Amniotic stem cell (primary cell): ENCODE data around the gene GAPT.

Experiments used
- DNase-seq: peaks from one replicate; lab custom pipeline; 2025; lab: John Stamatoyannopoulos, UW

The GAPT gene

GRCh38 chr5:58460732-58461286 is 30.4 kb upstream of the GAPT start:
- DNase-seq = peak; percentile 57

GRCh38 chr5:58462154-58462553 is 29.1 kb upstream of the GAPT start:
- no peak for DNase-seq

GRCh38 chr5:58462623-58463230 is 28.5 kb upstream of the GAPT start:
- no peak for DNase-seq

- DNase-seq = no peak
Measured at GRCh38 chr5:58466939-58467338, 24.3 kb upstream of the GAPT start.

GRCh38 chr5:58469896-58470295 is 21.3 kb upstream of the GAPT start:
- DNase-seq = no peak

- DNase-seq = no peak
Measured at GRCh38 chr5:58475404-58475803, 15.8 kb upstream of the GAPT start.

- no peak for DNase-seq
Measured at GRCh38 chr5:58477760-58478376, 13.4 kb upstream of the GAPT start.

GRCh38 chr5:58481066-58481676 is 10.1 kb upstream of the GAPT start:
- DNase-seq = no peak

GRCh38 chr5:58481828-58482227 is 9.4 kb upstream of the GAPT start:
- DNase-seq = no peak

- no peak for DNase-seq
Measured at GRCh38 chr5:58482536-58482935, 8.7 kb upstream of the GAPT start.

- no peak for DNase-seq
Measured at GRCh38 chr5:58484505-58484904, 6.7 kb upstream of the GAPT start.

GRCh38 chr5:58486290-58486689 is 4.9 kb upstream of the GAPT start:
- no peak for DNase-seq

GRCh38 chr5:58490402-58491050 is 709 bp upstream of the GAPT start:
- DNase-seq = no peak

GRCh38 chr5:58493141-58493540 is 1.9 kb downstream of the GAPT start:
- DNase-seq = no peak

- no peak for DNase-seq
Measured at GRCh38 chr5:58496488-58496887, 5.3 kb downstream of the GAPT start.

- no peak for DNase-seq
Measured at GRCh38 chr5:58497386-58497785, 6.2 kb downstream of the GAPT start.

GRCh38 chr5:58497921-58498320 is 6.7 kb downstream of the GAPT start:
- no peak for DNase-seq

- peak; percentile 11 for DNase-seq
Measured at GRCh38 chr5:58498340-58498942, 7.2 kb downstream of the GAPT start.

- no peak for DNase-seq
Measured at GRCh38 chr5:58499231-58499630, 8.0 kb downstream of the GAPT start.

GRCh38 chr5:58499941-58500340 is 8.7 kb downstream of the GAPT start:
- no peak for DNase-seq

- DNase-seq = no peak
Measured at GRCh38 chr5:58501778-58502417, 10.7 kb downstream of the GAPT start.
